ENCODE measurements around the gene TRIM32. TPM values are rescaled to one million over a fixed set of nuclear protein-coding genes. Genes with fewer than 3 reads are reported as not detected.

Gene TRIM32
- total RNA-seq, 6 experiments from 2014 or later = 53.7 to 71.6 (median 60.3) TPM

- no peaks in the 10 kb centered on the region for H3K4me1 Mint-ChIP-seq (ENCODE audit: low read depth)
- H3K9me3 Mint-ChIP-seq = no peaks in the 10 kb centered on the region
- TF ChIP-seq CTCF (IDR thresholded peaks at IDR 0.05) = no peak
- H3K27me3 Mint-ChIP-seq (ENCODE audit: insufficient read depth) = peaks cover 1% of the 10 kb centered on the region
- DNase-seq = no peak
- no peak overlapping the region for H3K27ac Mint-ChIP-seq
- H3K36me3 Mint-ChIP-seq (ENCODE audit: low read depth) = no peaks in the 10 kb centered on the region
- no peak overlapping the region for H3K4me3 Mint-ChIP-seq
These were observed 39.5 kb downstream of the TRIM32 start for GRCh38 chr9:116726602-116727001.

GRCh38 chr9:116733010-116733641 lies 46.0 kb downstream of the TRIM32 start:
- Mint-ChIP-seq H3K27me3 (ENCODE audit: insufficient read depth) (peaks cover 5% of the 10 kb centered on the region), H3K4me1 (ENCODE audit: low read depth) (peaks cover 8% of the 10 kb centered on the region; the same call in 1 of the 2 replicates), H3K36me3 (ENCODE audit: low read depth) (no peaks in the 10 kb centered on the region), H3K27ac (no peak overlapping the region), H3K9me3 (no peaks in the 10 kb centered on the region), H3K4me3 (no peak overlapping the region)
- TF ChIP-seq CTCF (IDR thresholded peaks at IDR 0.05) = no peak
- no peak for DNase-seq

- Mint-ChIP-seq H3K27me3 (ENCODE audit: insufficient read depth) (peaks cover 7% of the 10 kb centered on the region; the same call in 1 of the 2 replicates), H3K27ac (no peak overlapping the region), H3K4me3 (no peak overlapping the region), H3K9me3 (no peaks in the 10 kb centered on the region), H3K4me1 (ENCODE audit: low read depth) (peaks cover 8% of the 10 kb centered on the region; the same call in 1 of the 2 replicates), H3K36me3 (ENCODE audit: low read depth) (no peaks in the 10 kb centered on the region)
- no peak for DNase-seq
- no peak for TF ChIP-seq CTCF (IDR thresholded peaks at IDR 0.05)
These were observed 49.5 kb downstream of the TRIM32 start for GRCh38 chr9:116736399-116737151.

GRCh38 chr9:116737152-116737546 lies 50.0 kb downstream of the TRIM32 start:
- DNase-seq = peak; percentile 54
- Mint-ChIP-seq H3K4me3 (no peak overlapping the region), H3K36me3 (ENCODE audit: low read depth) (no peaks in the 10 kb centered on the region)

More at GRCh38 chr9:116737152-116737546, 50.0 kb downstream of the TRIM32 start:
- peaks cover 8% of the 10 kb centered on the region; the same call in 1 of the 2 replicates for H3K27me3 Mint-ChIP-seq (ENCODE audit: insufficient read depth)
- H3K27ac Mint-ChIP-seq = no peak overlapping the region
- TF ChIP-seq CTCF (IDR thresholded peaks at IDR 0.05) = peak; percentile 91
- peaks cover 8% of the 10 kb centered on the region; the same call in 1 of the 2 replicates for H3K4me1 Mint-ChIP-seq (ENCODE audit: low read depth)
- H3K9me3 Mint-ChIP-seq = no peaks in the 10 kb centered on the region

Measured in HFFc6 (cell line).